ENCODE results near the gene RRP1B. TPM values are rescaled to one million over a fixed set of nuclear protein-coding genes. Genes with fewer than 3 reads are reported as not detected.

Gene RRP1B
- total RNA-seq, 1 experiment from 2014 or later: 55.9 TPM

- TF ChIP-seq YY1 (IDR thresholded peaks at IDR 0.05; ENCODE audit: extremely low read depth, insufficient replicate concordance, low read depth, low read length): no peak
- no peak for TF ChIP-seq SRF (IDR thresholded peaks at IDR 0.05; ENCODE audit: low read depth)
- TF ChIP-seq ELF1 (IDR thresholded peaks at IDR 0.05; ENCODE audit: borderline replicate concordance, low read depth): no peak
- TF ChIP-seq, protein P1, sequence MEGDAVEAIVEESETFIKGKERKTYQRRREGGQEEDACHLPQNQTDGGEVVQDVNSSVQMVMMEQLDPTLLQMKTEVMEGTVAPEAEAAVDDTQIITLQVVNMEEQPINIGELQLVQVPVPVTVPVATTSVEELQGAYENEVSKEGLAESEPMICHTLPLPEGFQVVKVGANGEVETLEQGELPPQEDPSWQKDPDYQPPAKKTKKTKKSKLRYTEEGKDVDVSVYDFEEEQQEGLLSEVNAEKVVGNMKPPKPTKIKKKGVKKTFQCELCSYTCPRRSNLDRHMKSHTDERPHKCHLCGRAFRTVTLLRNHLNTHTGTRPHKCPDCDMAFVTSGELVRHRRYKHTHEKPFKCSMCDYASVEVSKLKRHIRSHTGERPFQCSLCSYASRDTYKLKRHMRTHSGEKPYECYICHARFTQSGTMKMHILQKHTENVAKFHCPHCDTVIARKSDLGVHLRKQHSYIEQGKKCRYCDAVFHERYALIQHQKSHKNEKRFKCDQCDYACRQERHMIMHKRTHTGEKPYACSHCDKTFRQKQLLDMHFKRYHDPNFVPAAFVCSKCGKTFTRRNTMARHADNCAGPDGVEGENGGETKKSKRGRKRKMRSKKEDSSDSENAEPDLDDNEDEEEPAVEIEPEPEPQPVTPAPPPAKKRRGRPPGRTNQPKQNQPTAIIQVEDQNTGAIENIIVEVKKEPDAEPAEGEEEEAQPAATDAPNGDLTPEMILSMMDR (IDR thresholded peaks at IDR 0.05 in 2 of 3, conservative IDR thresholded peaks at IDR 0.05 in 1 of 3; ENCODE audit: borderline replicate concordance in 1 of 3, insufficient read depth in 1 of 3, low read depth in 2 of 3, low read length in 2 of 3): no peak
- TF ChIP-seq RAD21 (IDR thresholded peaks at IDR 0.05; ENCODE audit: low read depth): no peak
- TF ChIP-seq ZNF274 (IDR thresholded peaks at IDR 0.05; ENCODE audit: low read depth, low read length): no peak
- no peak for TF ChIP-seq TCF7L2 (IDR thresholded peaks at IDR 0.05; ENCODE audit: borderline replicate concordance, extremely low read depth, insufficient read depth, insufficient read length)
- no peak for TF ChIP-seq CBX3 (IDR thresholded peaks at IDR 0.05; ENCODE audit: low read depth)
These were observed 80.5 kb downstream of the RRP1B start (continued) for GRCh38 chr21:43739621-43740435.

DNA sequence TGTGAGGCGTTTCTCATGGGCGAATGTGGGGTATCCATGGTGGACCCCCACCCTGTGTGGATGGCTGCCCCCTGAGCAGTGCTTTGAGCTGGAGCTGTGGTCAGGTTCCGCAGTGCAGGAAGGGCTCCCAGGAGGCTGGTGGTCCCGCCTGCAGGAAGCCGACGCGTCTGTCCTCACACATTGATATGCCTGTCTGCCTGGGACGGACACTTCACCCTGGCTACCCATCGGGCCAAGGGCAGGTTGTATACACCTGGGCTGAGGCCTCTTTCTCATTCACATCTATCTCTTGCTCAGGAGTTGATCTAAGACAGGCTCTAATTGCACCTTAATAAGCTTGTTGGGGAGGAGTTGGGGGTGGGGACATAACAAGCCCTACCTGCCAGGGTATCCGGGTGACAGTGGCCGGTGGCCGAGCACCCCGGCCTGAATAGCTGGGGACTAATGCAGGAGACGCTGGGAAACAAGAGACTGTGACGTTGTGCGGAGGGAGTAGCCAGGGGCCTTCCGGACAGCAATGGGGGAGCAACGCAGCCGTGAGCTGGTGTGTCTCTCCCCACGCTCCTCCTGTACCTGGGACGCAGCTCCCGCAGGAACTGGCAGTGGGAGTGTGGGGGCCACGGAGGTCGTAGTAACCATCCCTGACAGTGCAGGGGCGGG lies 81.3 kb downstream of the RRP1B start:
- ChIA-PET RAD21 (ENCODE audit: low non-redundant PET in 1 of 2, low total read pairs in 2 of 2, uncharacterized antibody in 2 of 2, unreplicated experiment in 2 of 2) (no interaction called here), POLR2A (interaction anchor here (0.6 kb wide), 1 partner anchor 134 kb away, joined by 3 read pairs; no protein-coding TSS in a partner anchor), CTCF (no interaction called here)
- no peak overlapping the region for H3K4me3 ChIP-seq (replicated peaks in 1 of 2; ENCODE audit: low read depth in 1 of 2, low read length in 2 of 2)
- 0 out of 2 replicates have a peak, but pooled peaks cover 6% of the 10 kb centered on the region for H4K20me1 ChIP-seq (ENCODE audit: insufficient read depth)
- H3K79me2 ChIP-seq (ENCODE audit: insufficient read depth, low read length): peaks cover 24% of the 10 kb centered on the region; the same call in 1 of the 2 replicates
- no peak overlapping the region for H3K4me2 ChIP-seq (ENCODE audit: low read length)
- no TSS peak for BruUV-seq (replicated peaks)
- H3K4me1 ChIP-seq (ENCODE audit: control insufficient read depth in 1 of 2, insufficient read depth in 2 of 2, low read length in 2 of 2): peaks cover 0 to 24% of the 10 kb centered on the region in 2 experiments; a peak in 2 of 4 replicates
- ATAC-seq (peak; percentile 81), DNase-seq (ENCODE audit: low read depth, low spot score) (no peak)
- H3K36me3 ChIP-seq (ENCODE audit: control insufficient read depth in 1 of 2, insufficient read depth in 2 of 2, low read length in 2 of 2): peaks cover 9 to 11% of the 10 kb centered on the region in 2 experiments; a peak in 3 of 4 replicates
- no peaks in the 10 kb centered on the region for H3K9me3 ChIP-seq (ENCODE audit: control insufficient read depth in 1 of 2, insufficient read depth in 1 of 2, low read depth in 1 of 2, low read length in 2 of 2)
- TF ChIP-seq SRF (IDR thresholded peaks at IDR 0.05; ENCODE audit: low read depth): no peak
- TF ChIP-seq, protein P2, sequence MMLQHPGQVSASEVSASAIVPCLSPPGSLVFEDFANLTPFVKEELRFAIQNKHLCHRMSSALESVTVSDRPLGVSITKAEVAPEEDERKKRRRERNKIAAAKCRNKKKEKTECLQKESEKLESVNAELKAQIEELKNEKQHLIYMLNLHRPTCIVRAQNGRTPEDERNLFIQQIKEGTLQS (IDR thresholded peaks at IDR 0.05): no peak
- TF ChIP-seq JUND (IDR thresholded peaks at IDR 0.05): no peak
- no peak for TF ChIP-seq EGR1 (IDR thresholded peaks at IDR 0.05; ENCODE audit: low read depth)
- no peak for TF ChIP-seq CBX3 (IDR thresholded peaks at IDR 0.05; ENCODE audit: low read depth)
- no peak for TF ChIP-seq ELF1 (IDR thresholded peaks at IDR 0.05; ENCODE audit: borderline replicate concordance, low read depth)
- no peak for TF ChIP-seq CEBPB (IDR thresholded peaks at IDR 0.05; ENCODE audit: low read depth)
- TF ChIP-seq, protein P3, sequence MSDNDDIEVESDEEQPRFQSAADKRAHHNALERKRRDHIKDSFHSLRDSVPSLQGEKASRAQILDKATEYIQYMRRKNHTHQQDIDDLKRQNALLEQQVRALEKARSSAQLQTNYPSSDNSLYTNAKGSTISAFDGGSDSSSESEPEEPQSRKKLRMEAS (IDR thresholded peaks at IDR 0.05): no peak
- no peak for TF ChIP-seq EZH2phosphoT487 (IDR thresholded peaks at IDR 0.05; ENCODE audit: borderline replicate concordance)
- TF ChIP-seq YY1 (IDR thresholded peaks at IDR 0.05; ENCODE audit: extremely low read depth, insufficient replicate concordance, low read depth, low read length): no peak
- no peak for TF ChIP-seq FOSL1 (IDR thresholded peaks at IDR 0.05; ENCODE audit: low read depth)
- TF ChIP-seq POLR2A (IDR thresholded peaks at IDR 0.05; ENCODE audit: borderline replicate concordance, extremely low read depth, insufficient read depth, insufficient read length): no peak
- no peaks in the 10 kb centered on the region for H3K9me2 ChIP-seq (ENCODE audit: insufficient read depth)
- H3K27ac ChIP-seq (ENCODE audit: low read depth, low read length): peak overlapping the region; percentile 18; the same call in 1 of the 2 replicates
- no peaks in the 10 kb centered on the region for H3K27me3 ChIP-seq (ENCODE audit: insufficient read depth, low read length)
- H2AFZ ChIP-seq (ENCODE audit: low read depth, low read length, poor library complexity, severe bottlenecking): no peak overlapping the region
- no peak overlapping the region for H3K9ac ChIP-seq (ENCODE audit: low read length)
- intact Hi-C loops (cut with micrococcal nuclease): no loop called here
